ENCODE data around the gene RAB9A.
A peak's percentile ranks its signal among the peaks of the same experiment; 100 is the strongest.
"Not testable (repeated sequence)": the region's sequence is repeated elsewhere in the genome, so short reads cannot be mapped to it uniquely, and the experiment has no call there.

RAB9A gene

DNA sequence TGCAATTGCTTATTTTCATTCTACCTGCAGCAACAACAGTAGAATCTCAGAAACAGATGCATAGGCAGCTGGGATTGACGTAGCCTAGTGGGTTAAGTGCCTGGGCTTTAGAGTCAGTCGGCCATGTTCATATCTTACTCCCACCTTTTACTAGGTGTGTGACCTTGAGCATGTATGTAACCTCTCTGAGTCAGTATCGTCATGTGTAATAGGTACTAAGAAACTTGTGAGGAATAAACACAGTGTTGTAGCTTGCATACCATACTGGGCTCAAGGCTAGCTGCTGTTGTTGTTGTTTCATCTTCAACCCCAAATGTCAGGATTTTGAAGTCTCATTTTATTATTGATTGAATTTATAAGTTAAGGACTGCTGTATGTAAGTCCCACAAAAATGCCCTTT is 14.2 kb downstream of the RAB9A start:
- DNase-seq = no peak

DNA sequence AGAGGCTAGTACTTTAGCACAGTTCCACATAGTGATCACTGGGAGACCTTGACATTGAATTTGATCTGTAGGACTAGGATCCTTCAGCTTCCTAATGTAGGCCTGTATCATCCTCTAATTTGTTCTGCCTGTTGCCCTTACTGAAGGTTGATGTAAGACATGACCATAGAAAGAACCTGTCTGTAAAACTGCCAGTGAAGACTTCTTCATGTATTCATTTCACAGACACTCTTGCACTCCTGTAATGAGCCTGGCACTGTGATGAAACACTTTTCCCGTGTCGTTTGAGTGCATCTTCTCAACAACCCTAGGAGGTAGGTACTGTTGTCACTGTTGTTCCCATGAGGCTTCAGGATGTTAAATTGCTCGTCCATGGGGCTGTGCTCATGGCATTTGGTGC is 14.7 kb downstream of the RAB9A start:
- DNase-seq = no peak

DNA sequence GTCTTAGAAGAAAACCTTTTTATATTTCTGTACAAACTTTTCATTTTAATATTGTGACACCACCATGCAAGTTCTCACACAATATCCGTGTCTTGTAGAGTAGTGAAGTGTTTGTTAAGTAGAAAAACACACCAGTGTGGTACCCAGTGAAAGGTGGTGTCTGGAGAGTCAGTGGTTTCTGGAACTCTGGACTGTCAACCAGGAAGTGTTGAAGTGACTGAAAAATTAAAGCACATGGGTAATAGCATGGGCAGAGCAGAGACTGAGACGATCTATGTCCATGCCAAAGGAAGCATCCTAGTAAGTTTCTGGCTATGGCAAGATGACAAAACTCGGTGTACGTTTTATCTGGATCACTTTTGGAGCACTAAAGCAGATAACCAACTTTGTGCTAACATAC is 22.2 kb downstream of the RAB9A start:
- DNase-seq = no peak

DNA sequence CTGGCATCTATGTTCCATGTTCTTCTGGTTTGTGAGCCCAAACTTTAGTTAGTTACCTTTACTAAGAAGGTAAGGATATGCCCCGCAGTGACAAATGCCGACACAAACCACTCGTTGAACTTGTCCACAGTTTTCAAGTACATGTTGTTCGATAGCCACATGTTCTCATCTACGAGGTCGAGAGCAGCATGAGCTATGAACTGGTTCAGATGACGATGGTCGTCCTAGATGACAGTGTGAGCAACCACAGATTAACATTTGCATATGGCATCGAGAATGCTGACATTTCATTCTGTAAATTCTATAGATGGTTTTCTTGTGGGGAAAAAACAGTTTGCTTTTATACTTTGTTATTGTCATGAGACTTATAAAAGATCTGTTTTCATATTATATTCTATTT is 27.5 kb downstream of the RAB9A start:
- DNase-seq = no peak

DNA sequence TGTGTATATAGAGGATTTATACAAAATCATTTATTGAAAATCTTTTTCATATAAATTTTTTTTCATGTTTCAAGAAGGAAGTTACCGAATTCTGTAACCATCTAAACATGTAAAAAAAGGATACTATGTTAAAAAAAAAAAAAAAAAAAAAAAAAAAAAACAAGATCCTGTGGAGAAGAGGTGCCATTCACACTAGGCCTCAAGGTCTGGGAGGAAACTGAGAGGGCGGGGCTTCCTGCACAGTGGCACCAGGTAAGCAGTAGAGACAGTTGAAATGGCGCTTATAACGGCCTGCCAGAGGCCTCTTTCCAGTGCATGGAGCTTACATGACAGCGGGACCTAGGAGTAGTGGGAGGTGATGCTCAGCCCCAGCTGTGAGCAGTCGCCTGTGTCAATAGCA is 28.0 kb downstream of the RAB9A start:
- DNase-seq = peak; percentile 65

DNA sequence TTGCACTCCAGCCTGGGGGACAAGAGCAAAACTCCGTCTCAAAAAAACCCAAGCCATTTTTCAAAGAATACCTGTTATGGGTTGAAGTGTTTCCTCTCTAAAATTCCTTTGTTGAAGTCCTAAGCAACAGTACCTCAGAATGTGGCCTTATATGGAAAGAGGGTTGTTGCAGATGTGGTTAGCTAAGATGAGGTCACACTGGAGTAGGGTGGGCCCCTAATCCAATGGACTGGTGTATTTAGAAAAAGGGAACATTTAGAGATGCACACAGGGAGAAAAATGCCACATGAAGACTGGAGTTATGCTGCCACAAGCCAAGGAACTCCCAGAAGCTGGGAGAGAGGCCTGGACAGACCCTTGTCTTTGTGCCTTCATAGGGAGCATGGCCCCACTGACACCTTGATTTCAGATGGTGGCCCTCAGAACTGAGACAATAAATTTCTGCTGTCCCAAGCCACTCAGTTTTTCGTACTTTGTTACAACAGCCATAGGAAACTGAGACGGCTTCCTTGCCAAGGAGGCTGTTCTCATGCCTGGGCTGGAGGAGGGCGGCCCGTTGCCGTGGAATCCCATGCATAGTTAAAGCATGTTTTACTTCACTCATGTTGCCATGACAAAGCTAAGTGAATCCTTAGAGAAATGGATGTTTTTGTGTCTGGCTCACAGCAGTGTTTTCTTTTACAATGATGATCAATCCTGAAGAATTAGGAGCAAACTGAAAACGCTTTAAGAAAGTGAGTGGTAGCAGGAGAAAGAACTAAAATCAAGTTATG is 29.0 kb downstream of the RAB9A start:
- no peak for DNase-seq

DNA sequence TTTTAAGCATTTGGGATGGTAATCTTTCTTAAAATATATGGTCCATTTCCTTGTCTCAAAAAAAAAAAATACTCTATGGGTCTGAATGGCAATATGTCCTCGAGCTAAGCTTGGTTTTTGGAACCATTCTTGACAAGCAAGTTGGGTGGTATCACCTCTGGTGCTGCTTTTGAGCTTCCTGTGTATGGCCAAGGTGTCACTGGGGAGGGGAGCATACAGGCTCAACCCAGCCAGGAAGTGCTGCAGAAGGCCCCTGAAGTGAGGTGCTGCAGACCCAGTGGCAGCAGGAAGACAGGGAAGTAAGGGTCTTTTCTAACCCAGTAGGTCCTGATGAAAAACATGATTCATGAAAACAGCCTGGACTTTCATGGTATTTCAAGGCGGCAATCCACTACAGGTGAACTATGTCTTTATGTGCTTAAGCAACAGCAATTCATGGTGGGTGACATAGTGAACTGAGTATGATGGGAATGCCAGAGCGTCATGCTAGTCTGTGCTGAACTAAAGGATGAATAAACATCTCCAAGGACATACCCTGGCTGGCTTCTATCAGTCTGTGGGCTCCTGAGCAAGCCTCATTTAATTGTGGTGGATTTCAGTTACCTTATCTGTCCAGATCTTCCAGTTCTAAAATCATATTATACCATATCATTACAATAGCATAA is 30.4 kb downstream of the RAB9A start:
- peak; percentile 28 for DNase-seq

DNA sequence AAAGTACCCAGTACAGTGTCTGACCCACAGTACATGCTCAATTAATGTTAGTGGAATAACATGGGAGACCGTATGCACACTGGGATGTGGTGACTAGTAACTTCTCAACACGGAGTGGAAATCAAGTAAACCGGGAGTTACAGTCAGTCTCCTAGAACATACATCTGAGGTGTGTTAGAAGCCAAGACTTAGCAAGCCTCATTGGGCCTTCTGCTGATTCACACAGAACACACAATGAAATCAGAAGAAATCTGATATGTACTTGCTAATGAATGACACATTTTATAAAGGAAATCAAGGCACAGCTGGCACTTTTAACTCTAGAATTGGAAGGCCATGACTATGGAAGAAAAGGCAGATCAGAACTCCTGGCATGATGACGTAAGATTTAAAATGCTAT is 32.4 kb downstream of the RAB9A start:
- no peak for DNase-seq

DNA sequence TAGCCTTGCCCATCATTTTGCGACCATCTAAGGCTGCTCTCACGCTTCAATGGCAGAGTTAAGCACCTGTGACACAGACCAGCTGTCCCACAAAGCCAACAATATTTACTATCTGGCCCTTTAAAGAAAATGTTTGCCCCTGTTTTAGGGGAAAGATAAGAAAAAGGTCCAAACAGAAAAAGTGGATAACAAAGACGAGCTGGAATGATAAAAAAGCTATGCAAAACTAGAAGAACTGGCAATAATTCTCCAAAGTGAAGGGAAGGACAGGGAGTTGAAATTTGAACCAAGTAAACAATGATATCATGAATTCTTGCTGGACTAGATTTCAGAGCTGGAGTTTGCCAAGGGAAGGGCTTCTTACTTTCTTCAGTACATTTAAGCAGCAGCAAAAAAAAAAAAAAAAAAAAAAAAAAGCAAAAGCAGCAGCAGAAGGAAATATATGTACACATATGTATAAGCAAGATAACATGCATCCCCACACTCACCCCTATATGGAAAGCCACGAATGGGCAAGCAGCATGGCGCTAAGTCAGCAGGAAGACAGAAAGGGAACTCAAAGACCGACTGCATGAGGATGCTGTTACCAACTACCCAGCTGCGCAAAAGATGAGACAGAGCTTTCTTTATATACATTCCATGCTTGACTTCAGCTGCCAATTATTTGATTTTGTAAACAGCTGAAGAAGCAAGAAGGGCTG is 33.0 kb downstream of the RAB9A start:
- no peak for DNase-seq

DNA sequence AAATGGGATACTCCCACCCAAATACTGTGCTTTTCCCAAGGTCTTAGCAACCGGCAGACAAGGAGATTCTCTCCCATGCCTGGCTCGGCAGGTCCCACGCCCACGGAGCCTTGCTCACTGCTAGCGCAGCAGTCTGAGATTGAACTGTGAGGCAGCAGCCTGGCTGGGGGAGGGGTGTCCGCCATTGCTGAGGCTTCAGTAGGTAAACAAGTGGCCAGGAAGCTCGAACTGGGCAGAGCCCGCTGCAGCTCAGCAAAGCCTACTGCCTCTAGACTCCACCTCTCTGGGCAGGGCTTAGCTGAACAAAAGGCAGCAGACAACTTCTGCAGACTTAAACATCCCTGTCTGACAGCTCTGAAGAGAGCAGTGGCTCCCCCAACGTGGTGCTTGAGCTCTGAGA is 36.0 kb downstream of the RAB9A start:
- DNase-seq = peak; percentile 60

DNA sequence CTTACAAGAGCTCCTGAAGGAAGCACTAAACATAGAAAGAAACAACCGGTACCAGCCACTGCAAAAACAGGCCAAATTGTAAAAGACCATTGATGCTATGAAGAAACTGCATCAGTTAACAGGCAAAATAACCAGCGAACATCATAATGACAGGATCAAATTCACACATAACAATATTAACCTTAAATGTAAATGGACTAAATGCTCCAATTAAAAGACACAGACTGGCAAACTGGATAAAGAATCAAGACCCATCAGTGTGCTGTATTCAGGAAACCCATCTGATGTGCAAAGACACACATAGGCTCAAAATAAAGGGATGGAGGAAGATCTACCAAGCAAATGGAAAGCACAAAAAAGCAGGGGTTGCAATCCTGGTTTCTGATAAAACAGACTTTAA is 37.7 kb downstream of the RAB9A start:
- DNase-seq = not testable (repeated sequence)

DNA sequence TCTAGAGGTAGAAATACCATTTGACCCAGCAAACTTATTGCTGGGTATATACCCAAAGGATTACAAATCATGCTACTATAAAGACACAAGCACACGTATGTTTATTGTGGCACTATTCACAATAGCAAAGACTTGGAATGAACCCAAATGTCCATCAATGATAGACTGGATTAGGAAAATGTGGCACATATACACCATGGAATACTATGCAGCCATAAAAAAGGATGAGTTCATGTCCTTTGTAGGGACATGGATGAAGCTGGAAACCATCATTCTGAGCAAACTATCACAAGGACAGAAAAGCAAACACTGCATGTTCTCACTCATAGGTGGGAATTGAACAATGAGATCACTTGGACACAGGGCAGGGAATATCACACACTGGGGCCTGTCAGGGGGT is 41.6 kb downstream of the RAB9A start:
- DNase-seq = not testable (repeated sequence)

DNA sequence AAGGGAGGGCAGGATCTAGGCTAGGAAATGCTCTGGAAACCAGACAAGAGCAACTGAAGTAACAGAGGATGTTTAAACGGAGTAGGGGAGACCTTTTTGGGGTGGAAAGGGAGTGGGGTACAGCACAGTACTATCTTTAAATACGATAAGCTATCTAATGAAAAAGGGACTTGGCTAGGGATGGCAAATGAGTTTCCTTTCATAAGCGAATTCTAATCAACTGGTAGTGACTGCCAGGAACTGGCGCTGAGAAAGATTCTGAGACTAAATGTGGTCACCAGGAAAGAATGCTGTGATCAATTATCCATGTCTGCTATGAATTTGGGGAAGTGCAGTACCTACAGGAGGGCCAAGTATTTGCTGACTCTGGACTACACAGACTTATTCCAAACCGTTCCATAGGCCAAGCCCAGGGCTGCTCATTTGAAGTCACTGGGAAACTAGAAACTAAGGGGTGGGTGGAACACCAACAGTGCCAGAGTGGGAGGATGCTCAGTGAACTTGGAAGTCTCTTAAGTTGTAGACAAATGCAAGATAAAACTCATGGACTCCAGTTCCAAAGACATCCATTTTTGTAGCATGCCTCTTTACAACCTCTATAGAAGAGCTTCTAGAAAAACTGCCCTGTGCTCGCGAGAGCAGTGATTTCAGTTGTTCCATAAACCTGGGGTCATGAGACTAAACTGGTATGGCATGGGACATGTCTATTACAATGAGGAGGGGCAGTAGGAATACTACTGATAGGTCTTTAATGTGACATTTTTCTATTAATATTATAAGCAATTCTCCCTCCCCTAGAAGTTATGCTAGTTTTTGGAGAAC is 43.5 kb downstream of the RAB9A start:
- DNase-seq = no peak

DNA sequence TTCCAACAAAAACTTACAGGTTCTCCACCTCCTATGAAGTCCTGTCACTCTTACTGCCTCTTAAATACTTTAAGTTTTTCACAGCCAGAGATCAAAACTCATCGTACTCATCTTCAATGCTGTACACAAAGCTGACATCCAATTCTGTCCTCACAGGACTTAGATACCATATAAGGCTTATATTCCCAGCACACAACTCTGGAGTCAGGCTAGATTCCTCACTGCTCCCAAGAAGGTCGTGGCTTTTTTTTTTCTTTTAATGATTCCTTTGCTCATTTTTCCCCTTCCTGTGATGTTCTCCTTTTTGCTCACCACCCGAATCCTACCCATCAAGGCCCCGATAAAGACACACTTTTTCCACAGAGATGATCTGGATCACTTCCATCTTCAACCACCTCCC is 44.6 kb downstream of the RAB9A start:
- no peak for DNase-seq

DNA sequence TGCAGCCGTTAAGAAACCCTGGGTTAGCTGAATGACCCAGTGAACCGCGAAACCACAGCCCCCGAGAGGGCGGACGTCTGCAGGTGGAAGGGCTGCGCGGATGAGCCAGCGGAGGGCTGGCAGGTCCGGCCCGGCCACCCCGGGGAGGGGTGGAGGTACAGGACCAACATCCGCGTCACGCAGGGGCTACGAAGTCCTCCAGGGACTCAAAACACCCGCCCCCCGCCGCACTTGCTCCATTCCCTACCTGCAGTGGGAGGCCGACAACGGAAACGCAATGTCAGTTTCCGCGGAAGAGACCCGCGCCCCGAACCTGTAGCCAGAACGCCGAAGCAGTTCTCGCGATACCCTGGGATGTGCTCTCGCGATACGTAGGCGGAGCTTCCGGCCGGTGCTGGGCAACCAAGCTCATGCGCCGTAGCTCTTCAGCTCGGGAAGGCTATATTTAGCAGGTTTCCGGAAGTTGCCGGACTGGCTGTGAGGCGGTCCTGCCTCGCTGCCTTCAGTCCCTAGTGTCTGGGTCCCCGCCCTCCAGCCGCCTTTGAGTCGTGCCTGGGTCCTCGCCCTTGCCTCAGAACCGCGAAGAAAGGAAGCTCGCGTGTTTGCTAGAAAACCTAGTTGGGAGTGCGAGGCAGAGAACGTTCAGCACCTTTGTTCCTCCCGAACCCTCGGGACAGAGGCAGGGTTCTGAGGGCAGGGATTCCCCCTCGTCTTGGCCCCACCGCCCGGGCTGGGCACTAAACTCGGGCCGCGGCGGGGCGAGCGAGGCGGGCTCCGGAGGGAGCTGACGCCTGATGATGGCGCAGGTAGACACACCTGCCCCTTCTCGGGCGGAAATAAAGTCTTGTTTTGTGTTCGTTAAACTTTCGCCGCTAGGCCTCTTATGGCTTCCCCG is 45.6 kb downstream of the RAB9A start, which contains the start of the genes OFD1 and TRAPPC2:
Gene OFD1 (plus strand): TSS at position 471 of the 895 bp plus-strand sequence. CDS start 324 bp downstream, at position 795.
Gene TRAPPC2 (minus strand): TSS at position 343 of the 895 bp plus-strand sequence. CDS start 14,657 bp downstream, outside the sequence.
- peak; percentile 94 for DNase-seq

DNA sequence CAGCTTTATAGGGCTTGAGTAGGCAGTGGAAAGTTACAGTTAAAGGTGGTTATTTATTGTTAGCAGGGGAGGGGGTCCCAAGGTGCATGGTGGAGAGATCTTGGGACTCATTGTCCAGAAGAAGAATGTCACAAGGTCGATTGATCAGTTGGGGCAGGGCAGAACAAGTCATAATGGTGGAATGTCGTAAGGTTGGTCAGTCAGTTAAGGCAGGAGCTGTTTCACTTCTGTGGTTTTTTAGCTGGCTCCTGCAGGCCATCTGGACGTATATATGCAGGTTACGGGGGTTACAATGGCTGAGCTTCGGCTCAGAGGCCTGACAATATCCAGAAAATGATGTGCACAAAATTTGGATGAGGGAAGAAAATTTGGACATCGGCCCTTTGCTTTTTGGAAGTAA is 52.8 kb downstream of the RAB9A start:
- no peak for DNase-seq

DNA sequence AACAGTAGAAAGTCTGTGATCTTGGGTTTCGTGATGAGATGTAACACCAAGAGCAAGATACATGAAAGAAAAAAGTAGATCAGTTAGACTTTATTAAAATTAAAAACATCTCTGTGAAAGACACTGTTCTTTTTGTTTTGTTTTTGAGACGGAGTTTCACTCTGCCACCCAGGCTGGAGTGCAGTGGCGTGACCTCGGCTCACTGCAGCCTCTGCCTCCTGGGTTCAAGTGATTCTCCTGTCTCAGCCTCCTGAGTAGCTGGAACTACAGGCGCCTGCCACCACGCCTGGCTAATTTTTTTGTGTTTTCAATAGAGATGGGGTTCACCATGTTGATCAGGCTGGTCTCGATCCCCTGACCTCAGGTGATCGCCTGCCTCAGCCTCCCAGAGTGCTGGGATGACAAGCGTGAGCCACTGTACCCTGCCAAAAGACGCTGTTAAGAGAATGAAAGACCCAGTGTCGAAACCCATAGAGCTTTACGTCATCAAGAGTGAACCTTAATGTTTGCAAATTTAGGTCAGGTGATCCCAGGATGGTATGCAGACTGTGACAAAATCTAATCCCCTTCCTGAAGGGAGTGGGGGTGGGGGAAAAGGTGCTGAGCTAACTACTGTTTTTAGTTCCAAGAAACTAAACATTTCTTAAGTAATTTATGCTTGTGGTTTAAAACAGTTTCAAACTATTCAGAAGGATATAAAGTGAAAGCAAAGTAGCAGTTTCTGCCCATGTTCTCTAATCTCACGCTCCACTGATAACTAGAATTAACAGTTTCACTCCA is 53.7 kb downstream of the RAB9A start:
- peak; percentile 27 for DNase-seq

DNA sequence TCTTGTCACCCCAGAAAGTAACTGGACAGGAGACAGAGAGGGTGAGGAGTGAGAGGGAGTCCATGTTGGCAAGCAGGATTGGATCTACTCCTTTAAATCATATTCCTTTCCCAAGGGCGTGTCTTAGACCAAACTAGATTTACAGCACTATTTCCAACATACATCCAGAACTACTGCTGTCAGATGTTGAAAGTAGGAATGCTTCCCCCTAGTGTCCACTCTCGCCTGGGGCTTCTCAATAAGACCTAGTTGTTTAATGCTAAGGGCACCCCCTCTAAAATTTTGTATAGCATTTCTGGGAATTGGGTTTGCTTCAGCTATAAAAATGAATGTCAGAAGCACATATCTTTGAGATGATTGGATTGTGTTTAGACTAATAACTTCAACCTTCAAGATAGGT is 58.9 kb downstream of the RAB9A start:
- DNase-seq = peak; percentile 53

DNA sequence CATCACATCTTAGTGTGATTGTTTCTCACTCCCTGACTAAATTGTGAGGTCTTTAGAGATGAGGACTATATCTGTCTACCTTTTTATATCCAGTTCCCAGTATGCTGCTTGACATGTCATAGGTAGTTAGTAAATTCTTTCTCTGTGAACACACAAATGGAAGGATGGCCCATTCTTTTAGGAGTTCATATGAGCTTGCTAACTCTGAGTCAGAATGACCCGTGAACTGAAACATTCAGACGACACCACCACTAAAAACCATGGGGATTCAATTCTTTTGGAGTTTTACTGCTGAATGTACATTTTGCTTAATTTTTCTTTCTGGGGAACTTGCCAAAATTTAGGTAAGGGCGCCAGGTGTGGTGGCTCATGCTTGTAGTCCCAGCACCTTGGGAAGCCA is 59.6 kb downstream of the RAB9A start:
- DNase-seq = no peak

DNA sequence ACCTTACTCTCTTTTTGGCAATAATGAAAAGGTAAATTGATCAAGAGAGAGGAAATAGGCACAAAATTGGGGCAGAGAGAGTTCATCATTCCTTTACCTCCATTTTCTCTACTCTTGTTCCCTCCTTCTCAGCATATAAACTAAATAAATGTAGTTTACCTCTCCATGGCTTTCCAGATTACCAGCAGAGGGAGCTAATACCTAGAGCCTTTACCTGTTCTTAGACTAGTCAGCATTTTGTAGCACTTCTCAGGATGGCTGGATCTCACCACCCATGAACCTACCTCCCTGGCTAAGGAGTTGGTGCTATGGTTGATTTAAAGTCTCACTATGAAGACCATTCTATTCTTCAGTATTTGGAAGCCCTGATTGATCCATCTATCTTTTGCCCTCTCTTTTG is 61.3 kb downstream of the RAB9A start:
- DNase-seq = peak; percentile 19

DNA sequence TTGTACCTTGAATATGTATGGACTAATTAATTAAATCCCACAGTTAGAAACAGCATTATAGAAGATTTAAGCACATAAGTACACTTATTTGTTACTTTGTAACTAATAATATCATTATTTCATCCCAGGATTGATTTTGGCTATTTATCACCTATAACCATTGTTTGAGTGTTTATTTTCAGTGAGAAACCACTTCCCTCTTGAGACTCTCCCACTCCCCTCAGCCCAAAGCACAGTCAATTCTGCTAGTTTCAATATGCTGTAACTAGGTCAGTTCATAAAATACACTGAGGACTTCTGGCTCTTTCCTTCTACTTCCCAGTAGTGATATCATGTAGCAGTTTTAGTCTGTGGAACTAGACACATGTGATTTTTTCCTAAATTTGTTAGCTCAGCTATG is 61.9 kb downstream of the RAB9A start:
- no peak for DNase-seq

All from CD4-positive, alpha-beta T cell treated with Interleukin-6 for 4 hours (primary cell).